Measurements from ENCODE around the gene DCAF12L2.
"Not testable (repeated sequence)": the region's sequence is repeated elsewhere in the genome, so short reads cannot be mapped to it uniquely, and the experiment has no call there.

DCAF12L2 gene

DNA sequence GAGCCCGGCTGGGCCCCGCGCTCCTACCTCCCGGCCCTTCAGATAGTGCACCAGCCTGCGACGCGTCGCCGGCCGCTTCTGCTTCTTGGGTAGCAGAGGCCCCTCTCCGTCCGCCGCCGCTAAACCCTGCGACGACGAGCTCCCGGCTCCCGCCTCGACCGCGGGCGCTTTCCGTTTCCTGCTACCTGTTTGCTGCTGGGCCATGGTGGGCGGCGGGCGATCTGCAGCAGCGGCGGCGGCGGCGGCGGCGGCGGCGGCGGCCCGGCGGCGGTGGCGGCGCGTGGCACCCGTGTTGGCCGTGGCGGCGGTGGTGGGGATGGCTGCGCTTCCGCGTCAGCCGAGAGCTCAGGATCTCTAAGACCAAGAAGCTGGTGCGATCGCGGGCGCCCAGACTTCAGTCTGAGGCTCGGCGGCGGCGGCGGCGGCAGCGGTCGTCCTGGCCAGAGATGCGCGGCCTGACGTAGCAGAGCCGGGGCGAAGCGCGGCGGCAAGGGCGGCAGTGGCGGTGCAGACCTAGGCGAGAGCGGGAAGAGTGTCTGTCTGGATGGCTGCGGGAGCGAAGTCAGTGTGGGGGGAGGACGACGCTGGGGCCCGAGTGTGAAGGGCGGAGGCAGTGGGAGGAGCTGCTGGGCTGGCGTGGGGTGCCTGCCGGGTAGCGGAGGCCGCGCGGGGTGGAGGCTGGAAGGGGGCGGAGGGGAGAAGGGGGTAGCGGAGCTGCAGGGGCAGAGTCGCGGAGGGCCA lies at the start of gene DCAF12L2:
Gene DCAF12L2, minus strand, starts transcription at position 569 of the 741 bp plus-strand sequence. Its CDS starts 365 bp downstream, at position 204.
- FAIRE-seq = no peak

DNA sequence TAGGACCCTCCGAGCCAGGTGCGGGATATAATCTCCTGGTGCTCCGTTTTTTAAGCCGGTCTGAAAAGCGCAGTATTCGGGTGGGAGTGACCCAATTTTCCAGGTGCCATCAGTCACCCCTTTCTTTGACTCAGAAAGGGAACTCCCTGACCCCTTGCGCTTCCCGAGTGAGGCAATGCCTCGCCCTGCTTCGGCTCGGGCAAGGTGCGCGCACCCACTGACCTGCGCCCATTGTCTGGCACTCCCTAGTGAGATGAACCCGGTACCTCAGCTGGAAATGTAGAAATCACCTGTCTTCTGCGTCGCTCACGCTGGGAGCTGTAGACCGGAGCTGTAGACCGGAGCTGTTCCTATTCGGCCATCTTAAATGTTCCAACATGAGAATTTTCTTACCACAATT lies 24.8 kb upstream of the DCAF12L2 start:
- FAIRE-seq = not testable (repeated sequence)

DNA sequence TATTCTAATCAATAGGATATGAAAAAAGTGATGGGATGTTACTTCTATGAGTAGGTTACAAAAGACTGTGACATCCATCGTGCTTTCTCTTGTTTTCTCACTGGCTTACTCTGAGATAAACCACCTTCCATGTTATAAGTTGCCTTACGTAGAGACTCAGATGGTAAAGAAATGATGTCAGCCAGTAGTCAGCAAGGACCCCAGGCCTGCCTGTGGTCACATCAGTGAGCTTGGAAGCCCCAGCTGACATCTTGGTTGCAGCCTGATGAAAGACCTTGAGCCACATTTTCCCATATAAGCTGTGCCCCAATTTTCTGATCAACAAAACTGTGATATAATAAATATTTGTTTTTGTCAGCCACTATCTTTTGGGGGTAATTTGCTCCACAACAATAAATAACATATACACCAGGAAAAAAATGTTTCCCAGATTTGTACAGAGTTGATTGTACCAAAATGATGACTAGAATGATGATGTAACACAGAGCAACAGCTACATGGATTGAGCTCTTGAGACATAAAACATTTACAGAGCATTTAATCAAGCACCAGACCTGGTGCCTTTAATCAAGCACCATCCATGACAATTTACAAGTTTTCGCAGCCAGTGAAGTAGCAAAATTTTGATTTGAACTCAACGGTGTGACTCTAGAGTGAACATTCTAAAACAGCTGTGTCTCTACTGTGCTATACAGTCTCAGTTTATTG lies 11.2 kb upstream of the DCAF12L2 start:
- FAIRE-seq = no peak

DNA sequence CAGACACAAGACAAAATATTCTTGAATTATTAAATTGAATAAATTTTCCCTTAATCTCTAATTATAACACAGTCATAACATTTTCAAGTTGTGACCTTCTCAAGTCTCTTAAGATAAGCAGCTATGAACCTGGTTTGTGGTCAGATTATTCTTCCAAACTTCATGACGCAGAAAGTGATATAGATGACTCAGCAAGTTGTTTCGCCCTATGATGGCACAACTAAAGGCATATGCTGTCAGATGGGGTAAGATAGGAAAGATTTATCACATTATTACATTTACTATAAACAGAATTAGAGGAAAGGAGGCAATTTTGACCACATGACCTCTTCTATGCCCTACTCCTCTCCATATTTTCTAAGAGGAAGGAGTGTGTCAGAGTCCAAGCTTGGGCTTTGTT lies 4.6 kb upstream of the DCAF12L2 start:
- no peak for FAIRE-seq

DNA sequence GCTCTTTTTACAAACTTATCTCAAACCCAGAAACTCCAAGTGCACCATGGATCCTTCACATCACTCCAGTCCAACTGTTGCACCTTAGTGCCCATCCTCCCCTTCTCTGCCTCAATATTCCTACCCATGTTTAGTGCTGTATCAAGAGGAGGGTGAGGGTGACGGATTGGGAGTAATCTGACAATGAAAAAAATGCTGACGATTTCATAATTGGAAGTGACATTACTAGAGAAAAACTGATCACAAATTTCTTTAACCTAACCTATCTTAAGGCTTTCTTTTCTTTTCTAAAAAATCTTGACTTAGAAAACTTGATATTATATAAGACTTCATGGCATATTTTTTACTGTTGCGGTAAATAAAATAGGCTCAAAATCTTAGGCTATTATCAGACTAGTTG lies 1.5 kb upstream of the DCAF12L2 start:
- FAIRE-seq = no peak

DNA sequence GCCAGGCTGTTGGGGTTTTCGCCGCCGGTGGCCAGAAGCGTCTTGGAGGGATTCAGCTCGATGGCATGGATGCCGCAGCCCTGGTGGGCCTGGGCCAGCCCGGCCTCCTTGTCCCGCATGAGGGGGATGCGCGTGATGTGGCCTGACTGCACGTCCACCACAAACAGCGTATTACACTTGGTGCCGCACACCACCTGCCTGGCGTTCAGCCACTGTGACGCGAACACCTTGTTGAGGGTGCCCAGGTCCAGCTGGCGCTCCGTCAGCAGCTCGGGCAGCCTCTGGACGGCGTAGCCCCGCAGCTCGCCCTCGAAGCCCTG lies 728 bp downstream of the DCAF12L2 start:
- no peak for FAIRE-seq

DNA sequence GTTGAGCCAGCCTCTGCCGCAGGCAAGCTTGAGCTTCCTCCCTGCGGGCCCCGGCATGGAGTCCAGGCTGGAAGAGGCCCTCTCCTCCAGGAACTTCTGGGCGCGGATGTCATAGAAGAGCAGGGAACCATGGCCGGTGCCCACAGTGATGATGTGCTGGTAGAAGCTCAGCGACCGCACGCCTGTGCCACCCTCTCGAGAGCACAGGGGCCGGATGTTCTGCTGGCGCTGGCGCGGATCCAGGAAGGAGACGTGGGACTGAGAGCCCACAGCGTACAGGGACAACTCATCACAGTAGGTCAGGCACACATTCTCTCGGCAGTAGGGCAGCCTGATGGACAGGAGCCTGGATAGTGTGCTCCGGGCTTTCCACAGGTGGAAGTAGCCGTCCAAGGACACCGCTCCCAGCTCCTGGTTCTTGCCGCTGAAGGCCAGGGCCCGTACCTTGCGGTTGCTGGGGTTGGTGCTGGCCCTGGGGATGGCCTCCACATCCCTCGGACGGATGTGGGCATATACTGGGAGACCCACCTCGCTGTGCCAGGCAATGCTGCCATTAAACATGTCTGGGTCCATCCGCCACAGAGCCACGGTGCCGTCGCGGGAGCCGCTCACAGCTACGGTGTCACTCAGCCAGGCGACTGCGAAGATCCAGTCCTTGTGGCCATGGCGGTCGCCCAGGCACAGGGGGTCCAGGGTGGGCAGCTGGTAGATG lies 1.2 kb downstream of the DCAF12L2 start:
- FAIRE-seq = no peak

DNA sequence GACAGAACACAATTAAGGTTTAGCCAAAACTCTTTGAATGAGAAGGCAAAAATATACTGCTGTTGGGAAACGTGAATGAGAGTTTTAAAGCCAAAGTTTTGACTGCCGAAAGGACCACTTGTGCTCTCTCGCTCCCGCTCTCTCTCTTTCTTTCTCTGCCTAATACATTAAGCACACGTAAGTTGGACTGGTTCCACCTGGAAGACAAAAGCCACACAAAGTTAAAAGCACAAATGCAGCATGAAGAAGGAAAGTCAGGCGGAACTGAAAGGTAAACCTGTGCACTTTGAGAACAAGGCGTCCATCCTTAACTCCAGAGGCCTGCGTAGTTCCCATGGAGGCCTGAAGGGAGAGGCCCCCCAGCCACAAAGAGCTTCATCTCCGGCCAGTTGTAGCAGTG lies 1.9 kb downstream of the DCAF12L2 start:
- no peak for FAIRE-seq

DNA sequence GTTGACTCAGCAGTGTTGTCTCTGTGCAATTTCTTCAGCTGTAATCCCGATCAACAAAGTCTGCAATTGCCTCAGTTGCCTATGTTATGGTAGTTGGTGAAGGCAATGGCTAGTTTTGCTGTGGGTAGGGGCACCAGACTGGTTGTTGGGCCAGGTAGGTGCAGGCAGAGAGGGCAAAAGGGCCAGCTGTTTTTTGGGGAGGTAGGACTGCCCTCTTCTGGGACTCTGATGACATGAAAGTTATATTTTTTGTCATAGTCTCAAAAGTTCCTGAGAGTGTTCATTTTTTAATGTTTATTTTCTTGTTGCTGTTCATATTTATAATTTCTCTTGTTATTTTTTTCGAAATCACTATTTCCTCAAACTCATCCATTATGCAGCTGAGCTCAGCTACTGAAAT lies 25.1 kb downstream of the DCAF12L2 start:
- FAIRE-seq = no peak

DNA sequence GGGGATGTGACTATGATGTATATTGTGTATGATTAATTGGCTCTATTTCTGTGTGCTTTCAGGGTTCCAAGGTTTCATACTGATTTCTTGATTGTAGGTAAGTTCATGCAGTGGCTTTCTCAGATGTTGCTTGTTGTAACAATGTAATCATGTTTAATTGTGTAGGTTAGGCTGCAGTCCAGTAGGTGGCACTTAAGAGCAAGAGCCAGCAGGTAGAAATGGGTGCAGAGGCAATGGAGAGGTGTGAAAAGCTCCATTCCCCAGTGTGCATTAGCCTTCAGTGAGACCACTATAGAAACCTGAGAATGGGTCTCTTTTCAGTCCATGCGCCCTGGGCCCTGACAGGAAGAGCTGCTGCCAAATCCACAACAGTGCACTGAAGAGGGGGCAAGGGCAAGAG lies 28.2 kb downstream of the DCAF12L2 start:
- FAIRE-seq = no peak

DNA sequence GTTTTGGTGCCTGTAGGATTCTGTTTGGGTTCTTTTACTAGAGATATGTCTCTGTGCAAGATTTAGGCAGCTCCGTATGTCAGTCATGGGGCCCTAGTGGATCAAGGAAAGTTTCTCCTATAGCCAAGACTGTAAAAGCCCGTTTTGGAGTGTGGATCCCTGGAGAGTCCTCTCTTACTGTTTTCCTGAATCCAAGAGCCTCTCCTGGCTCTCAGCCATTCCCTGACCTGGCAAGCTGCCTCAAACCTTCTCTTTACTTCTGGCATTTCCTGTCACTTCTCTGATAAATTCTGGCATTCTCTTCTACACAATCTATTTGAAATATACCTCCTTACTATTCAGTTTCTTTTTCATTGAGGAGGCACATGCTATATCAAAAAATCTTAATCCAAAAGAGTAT lies 41.4 kb downstream of the DCAF12L2 start:
- FAIRE-seq = no peak

All from TTC549 (cell line).